Thyroid gland (tissue), 4 donors: ENCODE data around the gene KLF5.

ENCODE experiments used
- POLR2A ChIP-seq, 2 donors: fragments of 450-650 bp; IDR thresholded peaks; one replicate each; pipeline ENCODE4 v1.6.1; 2017; ENCODE audit warnings: antibody characterized with exemption in 2 of 2, mild to moderate bottlenecking in 2 of 2, moderate library complexity in 1 of 2
- TF ChIP-seq, protein P1 (sequence below), 6 experiments: fragments of 200-600 bp in 3 of 6; fragments of 450-650 bp in 3 of 6; sonication (generic) in 3 of 6; IDR thresholded peaks; one replicate each; pipeline ENCODE4 v1.5.1; 2016 to 2019; ENCODE audit warnings: antibody characterized with exemption in 6 of 6, mild to moderate bottlenecking in 2 of 6, inconsistent platforms in 1 of 6, moderate library complexity in 1 of 6

DNA sequence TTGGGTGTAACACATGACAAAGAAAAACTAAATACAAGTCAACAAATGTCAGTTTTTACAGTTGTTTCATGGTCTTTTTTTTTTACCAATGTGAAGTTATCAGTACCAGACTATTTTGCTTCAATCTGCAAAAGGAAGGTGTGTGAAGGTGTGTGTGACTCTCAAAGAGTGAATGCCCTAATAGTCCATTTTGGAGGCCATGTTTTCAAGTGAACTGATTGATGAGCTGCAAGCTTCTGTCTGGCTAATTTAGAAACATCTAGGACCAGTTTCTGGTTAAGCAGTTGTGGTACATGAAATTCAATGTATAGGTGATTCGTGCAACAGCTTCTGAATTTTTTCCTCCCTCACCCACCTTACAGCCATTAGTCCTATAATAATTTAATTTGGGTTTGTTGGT is 16.1 kb downstream of the KLF5 start:
- TF ChIP-seq POLR2A (IDR thresholded peaks at IDR 0.05) = no peak
- TF ChIP-seq, protein P1, sequence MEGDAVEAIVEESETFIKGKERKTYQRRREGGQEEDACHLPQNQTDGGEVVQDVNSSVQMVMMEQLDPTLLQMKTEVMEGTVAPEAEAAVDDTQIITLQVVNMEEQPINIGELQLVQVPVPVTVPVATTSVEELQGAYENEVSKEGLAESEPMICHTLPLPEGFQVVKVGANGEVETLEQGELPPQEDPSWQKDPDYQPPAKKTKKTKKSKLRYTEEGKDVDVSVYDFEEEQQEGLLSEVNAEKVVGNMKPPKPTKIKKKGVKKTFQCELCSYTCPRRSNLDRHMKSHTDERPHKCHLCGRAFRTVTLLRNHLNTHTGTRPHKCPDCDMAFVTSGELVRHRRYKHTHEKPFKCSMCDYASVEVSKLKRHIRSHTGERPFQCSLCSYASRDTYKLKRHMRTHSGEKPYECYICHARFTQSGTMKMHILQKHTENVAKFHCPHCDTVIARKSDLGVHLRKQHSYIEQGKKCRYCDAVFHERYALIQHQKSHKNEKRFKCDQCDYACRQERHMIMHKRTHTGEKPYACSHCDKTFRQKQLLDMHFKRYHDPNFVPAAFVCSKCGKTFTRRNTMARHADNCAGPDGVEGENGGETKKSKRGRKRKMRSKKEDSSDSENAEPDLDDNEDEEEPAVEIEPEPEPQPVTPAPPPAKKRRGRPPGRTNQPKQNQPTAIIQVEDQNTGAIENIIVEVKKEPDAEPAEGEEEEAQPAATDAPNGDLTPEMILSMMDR (IDR thresholded peaks at IDR 0.05) = no peak
